AG04449 (cell line): ENCODE results near the gene TPP1.

Source experiments
- CTCF ChIA-PET: fragments of 350-600 bp; formaldehyde crosslinking; extraction: SDS; loops from one replicate; lab custom pipeline; 2021; ENCODE audit warnings: antibody characterized with exemption; lab: Yijun Ruan, JAX
- POLR2A ChIA-PET: fragments of 400-600, 350-600 bp; formaldehyde crosslinking; extraction: SDS; loops from one replicate; lab custom pipeline; 2020; ENCODE audit warnings: antibody characterized with exemption, inconsistent platforms; lab: Yijun Ruan, JAX
- DNase-seq: peaks from one replicate; pipeline ENCODE4 v3.0.0-alpha.2; 2010; ENCODE audit warnings: low read depth, low spot score
- H3K4me3 ChIP-seq: 2 replicates; pipeline ENCODE4 v1.5.1; 2011; ENCODE audit warnings: low read depth, mild to moderate bottlenecking, control low read depth, low read length
- CTCF ChIP-seq: IDR thresholded peaks from one replicate; pipeline ENCODE4 v1.5.1; 2011; ENCODE audit warnings: mild to moderate bottlenecking, moderate library complexity, low read length, control low read depth, inconsistent platforms; ENCODE audit not compliant: insufficient read depth; ENCODE audit errors: missing control alignments

Gene TPP1

GRCh38 chr11:6563667-6564066 is 55.6 kb downstream of the TPP1 start:
- H3K4me3 ChIP-seq, result no peak overlapping the region
- ChIA-PET CTCF (interaction anchor here (0.8 to 1.9 kb wide), 3 partner anchors 16 to 140 kb away, joined by 3 to 5 read pairs (median 4); no protein-coding TSS in a partner anchor), POLR2A (no interaction called here)
- no peak for TF ChIP-seq CTCF
- no peak for DNase-seq

- no peak for DNase-seq
- CTCF ChIA-PET, result interaction anchor here (0.8 to 1.9 kb wide), 3 partner anchors 17 to 141 kb away, joined by 3 to 5 read pairs (median 4); no protein-coding TSS in a partner anchor
- H3K4me3 ChIP-seq, result no peak overlapping the region
- POLR2A ChIA-PET, result no interaction called here
- TF ChIP-seq CTCF, result no peak
Measured at GRCh38 chr11:6563121-6563619, 56.1 kb downstream of the TPP1 start.
